Stimulated activated naive CD4-positive, alpha-beta T cell treated with Interleukin-2 at 50 U/mL for 16 hours (primary cell): ENCODE measurements around the gene OR7D2.
A peak's percentile ranks its signal among the peaks of the same experiment; 100 is the strongest.
"Not testable (repeated sequence)": the region's sequence is repeated elsewhere in the genome, so short reads cannot be mapped to it uniquely, and the experiment has no call there.

Experiments used
- DNase-seq: peaks from one replicate; lab custom pipeline; 2025; lab: John Stamatoyannopoulos, UW

Gene OR7D2

DNA sequence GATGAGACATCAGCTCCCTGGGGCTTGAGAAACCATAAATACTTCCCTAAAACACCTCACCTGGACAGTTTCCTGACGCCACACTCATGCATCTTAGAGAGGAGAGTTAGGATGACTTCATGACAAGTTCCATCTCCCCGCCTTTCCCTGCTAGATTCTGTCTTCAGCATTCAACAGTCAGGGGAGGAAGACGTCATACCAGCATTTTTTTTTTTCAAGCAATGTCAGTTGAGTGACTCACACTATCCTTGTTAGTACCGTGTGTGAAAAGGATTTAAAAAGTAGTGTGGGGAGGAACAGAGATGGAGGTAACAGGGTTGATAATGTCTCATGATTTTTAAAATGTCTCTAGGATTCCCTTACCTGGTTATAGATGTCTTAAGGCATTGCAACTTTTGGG lies at the start of gene OR7D2:
OR7D2 (plus strand) TSS at position 79 of the 400 bp plus-strand sequence. CDS start 6,803 bp downstream, outside the sequence.
- no peak for DNase-seq

- DNase-seq = no peak
These were observed 47.8 kb upstream of the OR7D2 start for GRCh38 chr19:9130965-9131364.

GRCh38 chr19:9132422-9132821 lies 46.4 kb upstream of the OR7D2 start:
- DNase-seq = no peak

- DNase-seq = no peak
These were observed 39.1 kb upstream of the OR7D2 start for GRCh38 chr19:9139609-9140158.

- peak; percentile 91 for DNase-seq
These were observed 38.5 kb upstream of the OR7D2 start, which contains the start of gene ZNF317 for GRCh38 chr19:9140159-9140874. Gene ZNF317 (plus strand): TSS chr19:9140397. CDS start chr19:9156017, 15,620 bp downstream.

GRCh38 chr19:9144920-9145319 lies 33.9 kb upstream of the OR7D2 start:
- no peak for DNase-seq

GRCh38 chr19:9146882-9147281 lies 31.9 kb upstream of the OR7D2 start:
- no peak for DNase-seq

GRCh38 chr19:9148697-9149096 lies 30.1 kb upstream of the OR7D2 start:
- DNase-seq = no peak

- no peak for DNase-seq
These were observed 28.8 kb upstream of the OR7D2 start for GRCh38 chr19:9149997-9150396.

GRCh38 chr19:9150650-9151049 lies 28.1 kb upstream of the OR7D2 start:
- no peak for DNase-seq

GRCh38 chr19:9151367-9151766 lies 27.4 kb upstream of the OR7D2 start:
- no peak for DNase-seq

DNA sequence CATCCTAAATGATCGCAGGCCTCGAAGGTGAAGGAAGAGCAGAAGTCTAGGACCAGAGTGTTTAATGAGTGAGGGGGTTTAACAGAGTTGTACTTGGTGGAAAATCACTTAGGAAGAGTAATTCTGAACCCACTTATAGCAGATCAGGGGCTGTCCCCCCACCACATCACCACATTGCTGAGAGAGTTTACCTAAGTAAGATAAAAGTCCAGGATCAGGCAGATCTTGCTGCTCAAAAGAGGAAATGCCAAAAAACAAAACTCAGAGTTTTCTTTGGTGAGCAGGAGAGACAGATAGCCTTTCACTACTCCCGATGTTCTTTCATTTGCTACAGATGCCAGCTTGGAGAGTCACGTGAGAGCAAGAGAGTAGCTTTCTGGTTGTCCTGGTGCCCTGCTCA lies 23.2 kb upstream of the OR7D2 start:
- DNase-seq = no peak

GRCh38 chr19:9156304-9156703 lies 22.5 kb upstream of the OR7D2 start:
- no peak for DNase-seq

- DNase-seq = no peak
These were observed 18.9 kb upstream of the OR7D2 start for GRCh38 chr19:9159891-9160290.

GRCh38 chr19:9161427-9161826 lies 17.4 kb upstream of the OR7D2 start:
- no peak for DNase-seq

- no peak for DNase-seq
These were observed 13.5 kb upstream of the OR7D2 start for GRCh38 chr19:9165261-9165660.

GRCh38 chr19:9166846-9167245 lies 11.9 kb upstream of the OR7D2 start:
- no peak for DNase-seq

GRCh38 chr19:9171393-9171991 lies 7.3 kb upstream of the OR7D2 start:
- no peak for DNase-seq

GRCh38 chr19:9175326-9175725 lies 3.5 kb upstream of the OR7D2 start:
- no peak for DNase-seq

GRCh38 chr19:9183000-9183399 lies 4.2 kb downstream of the OR7D2 start:
- DNase-seq = no peak

DNA sequence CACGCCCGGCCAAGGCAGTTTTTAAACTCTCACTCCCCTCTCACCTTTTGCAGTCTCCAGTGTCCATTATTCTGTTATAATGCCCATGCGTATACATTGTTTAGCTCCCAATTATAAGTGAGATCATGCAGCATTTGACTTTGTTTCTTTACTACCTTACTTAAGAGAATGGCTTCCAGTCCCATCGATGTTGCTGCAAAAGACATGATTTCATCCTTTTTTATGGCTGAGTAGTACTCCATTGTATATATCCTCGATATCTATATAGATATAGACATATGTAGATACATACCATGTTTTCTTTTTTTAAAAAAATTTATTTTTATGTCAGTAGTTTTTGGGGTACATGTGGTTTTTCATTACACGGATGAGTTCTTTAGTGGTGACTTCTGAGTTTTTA lies 8.4 kb downstream of the OR7D2 start:
- no peak for DNase-seq

- no peak for DNase-seq
These were observed 10.8 kb downstream of the OR7D2 start for GRCh38 chr19:9189535-9189934.

GRCh38 chr19:9198044-9198443 lies 19.3 kb downstream of the OR7D2 start:
- DNase-seq = not testable (repeated sequence)
